HCT116 (cell line): ENCODE results near the gene KATNIP. TPM values are rescaled to one million over a fixed set of nuclear protein-coding genes. Genes with fewer than 3 reads are reported as not detected.
A peak's percentile ranks its signal among the peaks of the same experiment; 100 is the strongest.

Experiments
- ATAC-seq: fragments of 200-7000 bp; cut with Tn5 transposase; 2 replicates; pipeline ENCODE4 v1.9.1; 2020; ENCODE audit warnings: mild to moderate bottlenecking, moderate library complexity
- Bru-seq: library from RNA; stranded (reverse); fragments of 400-500 nt; gene quantifications from one replicate; lab custom pipeline; 2021; lab: Mats Ljungman, UMichigan
- BruChase-seq, 2 experiments: library from RNA; stranded (reverse); fragments of 400-500 nt; gene quantifications; one replicate each; lab custom pipeline; 2021; lab: Mats Ljungman, UMichigan
- BruUV-seq: library from RNA; stranded (reverse); fragments of 400-500 nt; replicated peaks from 2 replicates; lab custom pipeline; 2021; lab: Mats Ljungman, UMichigan
- CTCF ChIA-PET: fragments of 300-600 bp; sonication (Branson Sonifier 250); formaldehyde crosslinking; loops from one replicate; lab custom pipeline; 2021; ENCODE audit warnings: antibody characterized with exemption; lab: Charles Lee
- POLR2A ChIA-PET: fragments of 300-600, 350-600 bp; sonication (Branson Sonifier 250); formaldehyde crosslinking; loops from one replicate; lab custom pipeline; 2021; ENCODE audit warnings: antibody characterized with exemption; lab: Charles Lee
- RAD21 ChIA-PET, 2 experiments: fragments of 300-600 bp; sonication (Branson Sonifier 250); formaldehyde crosslinking; loops; one replicate each; lab custom pipeline; 2023; ENCODE audit warnings: low total read pairs in 2 of 2; ENCODE audit not compliant: uncharacterized antibody in 2 of 2, unreplicated experiment in 2 of 2, low non-redundant PET in 1 of 2; lab: Charles Lee
- DNase-seq: peaks from one replicate; pipeline ENCODE4 v3.0.0-alpha.2; 2010; ENCODE audit warnings: low read depth, low spot score
- H2AFZ ChIP-seq: fragments of 200-600 bp; shearing (Covaris generic), sonication (generic); 2 replicates; pipeline ENCODE4 v1.6.1; 2017; ENCODE audit warnings: low read depth, mixed run types, mixed read lengths, antibody characterized with exemption, low read length; ENCODE audit not compliant: poor library complexity, severe bottlenecking
- H3K27ac ChIP-seq: 2 replicates; pipeline ENCODE4 v1.5.1; 2012; ENCODE audit warnings: low read depth, low read length
- H3K27me3 ChIP-seq: fragments of 200-600 bp; sonication (generic); 2 replicates; pipeline ENCODE4 v1.6.1; 2016; ENCODE audit warnings: mixed run types, low read length, mixed read lengths; ENCODE audit not compliant: insufficient read depth
- H3K36me3 ChIP-seq, 2 experiments: fragments of 200-500 bp in 1 of 2; fragments of 200-600 bp in 1 of 2; sonication (Bioruptor generic) in 1 of 2; sonication (generic) in 1 of 2; 2 replicates each; pipeline versions ENCODE4 v1.5.1 to v1.6.1; 2014 to 2016; ENCODE audit warnings: low read length in 2 of 2, inconsistent platforms in 1 of 2, mixed read lengths in 1 of 2, mixed run types in 1 of 2; ENCODE audit not compliant: insufficient read depth in 2 of 2, control insufficient read depth in 1 of 2
- H3K4me1 ChIP-seq, 2 experiments: fragments of 200-600 bp in 1 of 2; sonication (generic) in 1 of 2; 2 replicates each; pipeline versions ENCODE4 v1.5.1 to v1.6.1; 2012 to 2017; ENCODE audit warnings: low read length in 2 of 2, inconsistent platforms in 1 of 2, mild to moderate bottlenecking in 1 of 2, mixed read lengths in 1 of 2, mixed run types in 1 of 2, moderate library complexity in 1 of 2; ENCODE audit not compliant: insufficient read depth in 2 of 2, control insufficient read depth in 1 of 2
- H3K4me2 ChIP-seq: fragments of 200-600 bp; sonication (generic); 2 replicates; pipeline ENCODE4 v1.6.1; 2017; ENCODE audit warnings: mixed run types, low read length, mixed read lengths
- H3K4me3 ChIP-seq, 2 experiments: fragments of 200-600 bp in 1 of 2; sonication (generic) in 1 of 2; replicated peaks in 1 of 2; 2 replicates each; pipeline ENCODE4 v1.5.1; 2011 to 2016; ENCODE audit warnings: low read length in 2 of 2, control low read depth in 1 of 2, low read depth in 1 of 2, mild to moderate bottlenecking in 1 of 2, mixed read lengths in 1 of 2, mixed run types in 1 of 2
- H3K79me2 ChIP-seq: fragments of 200-600 bp; sonication (generic); 2 replicates; pipeline ENCODE4 v1.6.1; 2017; ENCODE audit warnings: mild to moderate bottlenecking, mixed run types, low read length, moderate library complexity, mixed read lengths; ENCODE audit not compliant: insufficient read depth
- H3K9ac ChIP-seq: fragments of 200-600 bp; sonication (generic); 2 replicates; pipeline ENCODE4 v1.6.1; 2016; ENCODE audit warnings: low read length, mixed read lengths
- H3K9me2 ChIP-seq: fragments of 200-600 bp; sonication (generic), shearing (Covaris generic); 2 replicates; pipeline ENCODE4 v1.6.1; 2017; ENCODE audit warnings: mixed run types, mild to moderate bottlenecking, moderate library complexity; ENCODE audit not compliant: insufficient read depth
- H3K9me3 ChIP-seq, 2 experiments: fragments of 200-500 bp in 1 of 2; fragments of 200-600 bp in 1 of 2; sonication (Bioruptor generic) in 1 of 2; sonication (generic) in 1 of 2; 2 replicates each; pipeline ENCODE4 v1.6.1; 2014 to 2017; ENCODE audit warnings: low read length in 2 of 2, mixed read lengths in 2 of 2, inconsistent platforms in 1 of 2, low read depth in 1 of 2, mild to moderate bottlenecking in 1 of 2, mixed run types in 1 of 2, moderate library complexity in 1 of 2; ENCODE audit not compliant: control insufficient read depth in 1 of 2, insufficient read depth in 1 of 2
- H4K20me1 ChIP-seq: fragments of 200-600 bp; sonication (generic), shearing (Covaris generic); 2 replicates; pipeline ENCODE4 v1.6.1; 2017; ENCODE audit warnings: mixed run types, mild to moderate bottlenecking, moderate library complexity; ENCODE audit not compliant: insufficient read depth
- CBX3 ChIP-seq: IDR thresholded peaks from 2 replicates; pipeline ENCODE4 v1.6.1; 2012; ENCODE audit warnings: low read depth
- CEBPB ChIP-seq: IDR thresholded peaks from 2 replicates; pipeline ENCODE4 v1.6.1; 2012; ENCODE audit warnings: low read depth
- ELF1 ChIP-seq: IDR thresholded peaks from 2 replicates; pipeline ENCODE4 v1.6.1; 2012; ENCODE audit warnings: low read depth, borderline replicate concordance
- EZH2phosphoT487 ChIP-seq: fragments of 200-600 bp; IDR thresholded peaks from 2 replicates; pipeline ENCODE4 v1.6.1; 2018; ENCODE audit warnings: antibody characterized with exemption, borderline replicate concordance
- FOSL1 ChIP-seq: IDR thresholded peaks from 2 replicates; pipeline ENCODE4 v1.6.1; 2012; ENCODE audit warnings: low read depth
- JUND ChIP-seq: IDR thresholded peaks from 2 replicates; pipeline ENCODE4 v1.6.1; 2012
- POLR2A ChIP-seq: IDR thresholded peaks from 2 replicates; pipeline ENCODE4 v1.7.0; 2011; ENCODE audit warnings: borderline replicate concordance; ENCODE audit not compliant: insufficient read depth, insufficient read length; ENCODE audit errors: extremely low read depth
- POLR2AphosphoS5 ChIP-seq: IDR thresholded peaks from 2 replicates; pipeline ENCODE4 v1.6.1; 2011; ENCODE audit warnings: mild to moderate bottlenecking, low read depth, low read length, moderate library complexity
- RAD21 ChIP-seq: IDR thresholded peaks from 2 replicates; pipeline ENCODE4 v1.6.1; 2012; ENCODE audit warnings: low read depth, mild to moderate bottlenecking
- SIN3A ChIP-seq: IDR thresholded peaks from 2 replicates; pipeline ENCODE4 v1.6.1; 2012; ENCODE audit warnings: low read depth
- SP1 ChIP-seq: IDR thresholded peaks from 2 replicates; pipeline ENCODE4 v1.6.1; 2012; ENCODE audit warnings: low read depth
- SRF ChIP-seq: IDR thresholded peaks from 2 replicates; pipeline ENCODE4 v1.6.1; 2012; ENCODE audit warnings: low read depth
- YY1 ChIP-seq: IDR thresholded peaks from 2 replicates; pipeline ENCODE4 v1.6.1; 2011; ENCODE audit warnings: low read length, low read depth, moderate library complexity, mild to moderate bottlenecking; ENCODE audit not compliant: insufficient replicate concordance; ENCODE audit errors: extremely low read depth
- ZFX ChIP-seq: fragments of 450-650 bp; IDR thresholded peaks from 2 replicates; pipeline ENCODE4 v1.6.1; 2017
- intact Hi-C: fragments of 100-400 bp; cut with micrococcal nuclease; formaldehyde crosslinking; loops from 2 replicates; pipeline ENCODE4 v1.10.0; 2022
- long read RNA-seq: library from polyadenylated mRNA; unstranded; transcript quantifications from one replicate; pipeline ENCODE4 v2.0.0, GENCODE V29; 2021; ENCODE audit not compliant: unreplicated experiment
- polyA plus RNA-seq: library from polyadenylated mRNA; unstranded; fragments of >200 nt; gene quantifications from 2 replicates; pipeline ENCODE4 v1.2.1, GENCODE V29; 2012; ENCODE audit warnings: missing spikeins
- total RNA-seq: library from RNA; stranded (reverse); gene quantifications from one replicate; pipeline ENCODE4 v1.2.1, GENCODE V29; 2021; ENCODE audit not compliant: unreplicated experiment
- TF ChIP-seq, protein P1 (sequence below): IDR thresholded peaks from 2 replicates; pipeline ENCODE4 v1.6.1; 2012
- TF ChIP-seq, protein P2 (sequence below): IDR thresholded peaks from 2 replicates; pipeline ENCODE4 v1.6.1; 2011; ENCODE audit warnings: mild to moderate bottlenecking, low read length, moderate library complexity; ENCODE audit not compliant: insufficient replicate concordance; ENCODE audit errors: extremely low read depth
- TF ChIP-seq, protein P3 (sequence below): IDR thresholded peaks from 2 replicates; pipeline ENCODE4 v1.6.1; 2012
- TF ChIP-seq, protein P4 (sequence below), 3 experiments: fragments of 200-600 bp in 1 of 3; sonication (generic) in 1 of 3; IDR thresholded peaks in 2 of 3; conservative IDR thresholded peaks in 1 of 3; 2 replicates each; pipeline ENCODE4 v1.5.1; 2012 to 2017; ENCODE audit warnings: low read depth in 2 of 3, low read length in 2 of 3, antibody characterized with exemption in 1 of 3, borderline replicate concordance in 1 of 3, control low read depth in 1 of 3, mild to moderate bottlenecking in 1 of 3, mixed read lengths in 1 of 3, mixed run types in 1 of 3, moderate library complexity in 1 of 3; ENCODE audit not compliant: insufficient read depth in 1 of 3

KATNIP gene
- total RNA-seq (23.8 TPM), Bru-seq, nascent RNA (percentile 62 among the genes with signal in this experiment), BruChase-seq, experiment 1, labeled RNA remaining after a 6-hour chase (percentile 62 among the genes with signal in this experiment), BruChase-seq, experiment 2, labeled RNA remaining after a 2-hour chase (percentile 60 among the genes with signal in this experiment)
- 15.6 and 16.4 TPM in 2 replicates for polyA plus RNA-seq
- long read RNA-seq, partial matches to known transcripts = 17 of 27 reads
- long read RNA-seq, other reads (novel, unspliced or antisense) = 6 of 27 reads

DNA sequence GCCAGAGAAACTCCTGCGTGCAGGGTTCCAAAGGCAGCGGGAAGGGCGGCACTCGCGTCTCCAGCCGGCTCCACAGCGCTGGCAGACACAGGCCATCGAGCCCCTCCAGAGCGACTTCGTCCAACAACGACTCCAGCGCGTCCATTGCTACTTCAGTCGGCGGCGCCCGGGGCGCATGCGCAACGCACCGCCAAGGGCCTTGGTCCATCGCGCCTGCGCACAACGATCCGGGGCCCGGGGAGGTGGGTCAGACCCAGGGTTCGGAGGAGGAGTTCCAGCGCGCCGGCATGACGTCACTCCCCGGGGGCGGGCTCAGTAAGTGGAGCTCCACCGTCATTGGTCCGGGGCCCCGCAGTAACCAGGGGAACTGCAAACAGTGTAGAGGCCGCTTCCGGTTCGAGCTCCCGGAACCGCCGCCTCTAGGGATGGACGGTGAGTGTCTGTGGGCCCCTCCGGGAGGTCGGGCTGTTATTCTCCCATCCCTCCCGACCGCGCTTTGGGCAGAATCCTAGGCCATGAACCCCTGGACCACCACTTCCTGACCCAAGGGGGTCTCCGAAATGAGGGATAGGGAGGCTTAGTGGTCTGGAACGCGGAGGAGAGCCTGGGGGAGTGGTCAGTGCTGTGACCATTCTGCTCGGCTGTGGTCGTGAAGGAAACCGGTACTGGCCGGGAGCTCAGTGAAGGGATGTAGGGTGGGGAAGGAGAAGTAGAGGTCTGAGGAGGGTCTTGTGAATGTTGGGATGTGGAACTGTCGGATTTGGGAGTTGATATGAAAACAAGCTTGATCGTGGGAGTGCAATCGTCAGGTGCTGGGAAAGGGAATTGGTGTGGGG, at the start of gene KATNIP, which contains the start of gene GTF3C1:
TSS of gene KATNIP (plus strand) at position 399 of the 836 bp plus-strand sequence. CDS start at position 426, 27 bp downstream.
TSS of gene GTF3C1 (minus strand) at position 168 of the 836 bp plus-strand sequence. CDS start at position 145, 23 bp downstream.
- Histone ChIP-seq H3K79me2 (peaks cover 61% of the 10 kb centered on the region), H3K36me3 (peaks cover 0 to 6% of the 10 kb centered on the region in 2 experiments; a peak in 3 of 4 replicates), H3K27me3 (no peaks in the 10 kb centered on the region), H4K20me1 (no peaks in the 10 kb centered on the region), H3K4me2 (peak within 1 kb of the TSS; percentile 76), H3K9ac (peak within 1 kb of the TSS; percentile 85), H3K27ac (peak within 1 kb of the TSS; percentile 39; the same call in 1 of the 2 replicates), H3K4me3 (peak within 1 kb of the TSS; percentile 91 to 100), H3K9me2 (no peaks in the 10 kb centered on the region), H2AFZ (no peak within 1 kb of the TSS), H3K9me3 (no peaks in the 10 kb centered on the region), H3K4me1 (peaks cover 11 to 30% of the 10 kb centered on the region in 2 experiments; a peak in 3 of 4 replicates)
- POLR2A ChIA-PET = interaction anchor here (1.0 to 1.6 kb wide), 3 partner anchors 11 to 19 kb away, joined by 3 to 6 read pairs (median 5); no protein-coding TSS in a partner anchor
- RAD21 ChIA-PET = interaction anchor here in 1 of 2 experiments (1.1 kb wide), 1 partner anchor 318 kb away, joined by 4 read pairs; no protein-coding TSS in a partner anchor
- CTCF ChIA-PET = interaction anchor here (0.6 to 1.5 kb wide), 3 partner anchors 16 to 318 kb away, joined by 4 to 6 read pairs (median 6); no protein-coding TSS in a partner anchor
- ATAC-seq = peak; percentile 95
- no TSS peak for BruUV-seq
- TF ChIP-seq, protein P1, sequence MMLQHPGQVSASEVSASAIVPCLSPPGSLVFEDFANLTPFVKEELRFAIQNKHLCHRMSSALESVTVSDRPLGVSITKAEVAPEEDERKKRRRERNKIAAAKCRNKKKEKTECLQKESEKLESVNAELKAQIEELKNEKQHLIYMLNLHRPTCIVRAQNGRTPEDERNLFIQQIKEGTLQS = no peak
- TF ChIP-seq CEBPB (no peak), EZH2phosphoT487 (no peak), ZFX (peak; percentile 26; the same call in 1 of the 2 replicates), RAD21 (no peak), POLR2A (peak; percentile 73), JUND (no peak), CBX3 (no peak), FOSL1 (no peak), YY1 (peak; percentile 87), SIN3A (peak; percentile 35; the same call in 1 of the 2 replicates), POLR2AphosphoS5 (peak; percentile 94), SP1 (peak; percentile 51), ELF1 (peak; percentile 63; the same call in 1 of the 2 replicates), SRF (no peak)
- TF ChIP-seq, protein P2, sequence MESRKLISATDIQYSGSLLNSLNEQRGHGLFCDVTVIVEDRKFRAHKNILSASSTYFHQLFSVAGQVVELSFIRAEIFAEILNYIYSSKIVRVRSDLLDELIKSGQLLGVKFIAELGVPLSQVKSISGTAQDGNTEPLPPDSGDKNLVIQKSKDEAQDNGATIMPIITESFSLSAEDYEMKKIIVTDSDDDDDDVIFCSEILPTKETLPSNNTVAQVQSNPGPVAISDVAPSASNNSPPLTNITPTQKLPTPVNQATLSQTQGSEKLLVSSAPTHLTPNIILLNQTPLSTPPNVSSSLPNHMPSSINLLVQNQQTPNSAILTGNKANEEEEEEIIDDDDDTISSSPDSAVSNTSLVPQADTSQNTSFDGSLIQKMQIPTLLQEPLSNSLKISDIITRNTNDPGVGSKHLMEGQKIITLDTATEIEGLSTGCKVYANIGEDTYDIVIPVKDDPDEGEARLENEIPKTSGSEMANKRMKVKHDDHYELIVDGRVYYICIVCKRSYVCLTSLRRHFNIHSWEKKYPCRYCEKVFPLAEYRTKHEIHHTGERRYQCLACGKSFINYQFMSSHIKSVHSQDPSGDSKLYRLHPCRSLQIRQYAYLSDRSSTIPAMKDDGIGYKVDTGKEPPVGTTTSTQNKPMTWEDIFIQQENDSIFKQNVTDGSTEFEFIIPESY = no peak
- TF ChIP-seq, protein P3, sequence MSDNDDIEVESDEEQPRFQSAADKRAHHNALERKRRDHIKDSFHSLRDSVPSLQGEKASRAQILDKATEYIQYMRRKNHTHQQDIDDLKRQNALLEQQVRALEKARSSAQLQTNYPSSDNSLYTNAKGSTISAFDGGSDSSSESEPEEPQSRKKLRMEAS = no peak
- TF ChIP-seq, protein P4, sequence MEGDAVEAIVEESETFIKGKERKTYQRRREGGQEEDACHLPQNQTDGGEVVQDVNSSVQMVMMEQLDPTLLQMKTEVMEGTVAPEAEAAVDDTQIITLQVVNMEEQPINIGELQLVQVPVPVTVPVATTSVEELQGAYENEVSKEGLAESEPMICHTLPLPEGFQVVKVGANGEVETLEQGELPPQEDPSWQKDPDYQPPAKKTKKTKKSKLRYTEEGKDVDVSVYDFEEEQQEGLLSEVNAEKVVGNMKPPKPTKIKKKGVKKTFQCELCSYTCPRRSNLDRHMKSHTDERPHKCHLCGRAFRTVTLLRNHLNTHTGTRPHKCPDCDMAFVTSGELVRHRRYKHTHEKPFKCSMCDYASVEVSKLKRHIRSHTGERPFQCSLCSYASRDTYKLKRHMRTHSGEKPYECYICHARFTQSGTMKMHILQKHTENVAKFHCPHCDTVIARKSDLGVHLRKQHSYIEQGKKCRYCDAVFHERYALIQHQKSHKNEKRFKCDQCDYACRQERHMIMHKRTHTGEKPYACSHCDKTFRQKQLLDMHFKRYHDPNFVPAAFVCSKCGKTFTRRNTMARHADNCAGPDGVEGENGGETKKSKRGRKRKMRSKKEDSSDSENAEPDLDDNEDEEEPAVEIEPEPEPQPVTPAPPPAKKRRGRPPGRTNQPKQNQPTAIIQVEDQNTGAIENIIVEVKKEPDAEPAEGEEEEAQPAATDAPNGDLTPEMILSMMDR (IDR thresholded peaks at IDR 0.05 in 2 of 3, conservative IDR thresholded peaks at IDR 0.05 in 1 of 3; ENCODE audit: borderline replicate concordance in 1 of 3, insufficient read depth in 1 of 3, low read depth in 2 of 3, low read length in 2 of 3) = no peak
- peak; percentile 94 for DNase-seq
- intact Hi-C loops = no loop called here
